ENCODE measurements around the gene CES5A. TPM values are rescaled to one million over a fixed set of nuclear protein-coding genes. Genes with fewer than 3 reads are reported as not detected.

The CES5A gene
- total and polyA plus RNA-seq, 2 donors (not counting 1 experiment from before 2014, with no cell fraction given): not detected

- Mint-ChIP-seq H3K4me3 (no peak overlapping the region), H3K9me3 (ENCODE audit: insufficient read depth) (peaks cover 5% of the 10 kb centered on the region), H3K27me3 (peaks cover 27% of the 10 kb centered on the region), H3K27ac (no peak overlapping the region), H3K4me1 (no peaks in the 10 kb centered on the region)
- Histone ChIP-seq H3K9me3 (ENCODE audit: control extremely low read depth in 1 of 3, control insufficient read depth in 2 of 3, insufficient read depth in 1 of 3, low read length in 2 of 3) (peaks cover 0 to 15% (median 0%) of the 10 kb centered on the region in 3 donors), H3K27ac (ENCODE audit: low read length in 2 of 2) (no peak overlapping the region), H3K36me3 (replicated peaks in 1 of 2; ENCODE audit: control extremely low read depth in 1 of 2, control insufficient read depth in 1 of 2, extremely low read depth in 1 of 2, insufficient read depth in 2 of 2, low read length in 1 of 2) (no peaks in the 10 kb centered on the region), H4K20me1 (ENCODE audit: control insufficient read depth, insufficient read depth, low read length, poor library complexity, severe bottlenecking) (no peaks in the 10 kb centered on the region), H3K4me1 (ENCODE audit: control insufficient read depth in 2 of 2, insufficient read depth in 2 of 2, low read length in 2 of 2) (no peaks in the 10 kb centered on the region), H3K9ac (ENCODE audit: low read length) (no peak overlapping the region), H3K4me2 (replicated peaks; ENCODE audit: low read depth, low read length, poor library complexity, severe bottlenecking) (no peak overlapping the region), H3K79me2 (ENCODE audit: control insufficient read depth, insufficient read depth, low read length) (no peaks in the 10 kb centered on the region), H2AFZ (ENCODE audit: insufficient read depth, low read depth, low read length, poor library complexity, severe bottlenecking) (no peak overlapping the region), H3K27me3 (replicated peaks in 1 of 4; ENCODE audit: control extremely low read depth in 1 of 4, control insufficient read depth in 3 of 4, insufficient read depth in 4 of 4, low read length in 3 of 4) (peaks cover 0 to 7% (median 1%) of the 10 kb centered on the region in 4 experiments), H3K4me3 (ENCODE audit: control extremely low read depth in 1 of 5, extremely low read depth in 1 of 5, insufficient read depth in 1 of 5, low read depth in 2 of 5, low read length in 4 of 5) (no peak overlapping the region)
- 87% methylated on average over 7 of the region's 9 CpGs for WGBS (ENCODE audit: insufficient coverage)
- TF ChIP-seq, protein P1, sequence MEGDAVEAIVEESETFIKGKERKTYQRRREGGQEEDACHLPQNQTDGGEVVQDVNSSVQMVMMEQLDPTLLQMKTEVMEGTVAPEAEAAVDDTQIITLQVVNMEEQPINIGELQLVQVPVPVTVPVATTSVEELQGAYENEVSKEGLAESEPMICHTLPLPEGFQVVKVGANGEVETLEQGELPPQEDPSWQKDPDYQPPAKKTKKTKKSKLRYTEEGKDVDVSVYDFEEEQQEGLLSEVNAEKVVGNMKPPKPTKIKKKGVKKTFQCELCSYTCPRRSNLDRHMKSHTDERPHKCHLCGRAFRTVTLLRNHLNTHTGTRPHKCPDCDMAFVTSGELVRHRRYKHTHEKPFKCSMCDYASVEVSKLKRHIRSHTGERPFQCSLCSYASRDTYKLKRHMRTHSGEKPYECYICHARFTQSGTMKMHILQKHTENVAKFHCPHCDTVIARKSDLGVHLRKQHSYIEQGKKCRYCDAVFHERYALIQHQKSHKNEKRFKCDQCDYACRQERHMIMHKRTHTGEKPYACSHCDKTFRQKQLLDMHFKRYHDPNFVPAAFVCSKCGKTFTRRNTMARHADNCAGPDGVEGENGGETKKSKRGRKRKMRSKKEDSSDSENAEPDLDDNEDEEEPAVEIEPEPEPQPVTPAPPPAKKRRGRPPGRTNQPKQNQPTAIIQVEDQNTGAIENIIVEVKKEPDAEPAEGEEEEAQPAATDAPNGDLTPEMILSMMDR (IDR thresholded peaks at IDR 0.05): no peak
- TF ChIP-seq EZH2 (IDR thresholded peaks at IDR 0.05; ENCODE audit: borderline replicate concordance, insufficient read depth, low read depth, low read length, poor library complexity, severe bottlenecking): no peak
- ATAC-seq (ENCODE audit: low read depth) (no peak), DNase-seq (no peak)
- intact Hi-C loops (cut with micrococcal nuclease): no loop called here
- ChIA-PET POLR2A (no interaction called here), CTCF (no interaction called here)
Measured at GRCh38 chr16:55912022-55912421, 36.8 kb upstream of the CES5A start.

DNA sequence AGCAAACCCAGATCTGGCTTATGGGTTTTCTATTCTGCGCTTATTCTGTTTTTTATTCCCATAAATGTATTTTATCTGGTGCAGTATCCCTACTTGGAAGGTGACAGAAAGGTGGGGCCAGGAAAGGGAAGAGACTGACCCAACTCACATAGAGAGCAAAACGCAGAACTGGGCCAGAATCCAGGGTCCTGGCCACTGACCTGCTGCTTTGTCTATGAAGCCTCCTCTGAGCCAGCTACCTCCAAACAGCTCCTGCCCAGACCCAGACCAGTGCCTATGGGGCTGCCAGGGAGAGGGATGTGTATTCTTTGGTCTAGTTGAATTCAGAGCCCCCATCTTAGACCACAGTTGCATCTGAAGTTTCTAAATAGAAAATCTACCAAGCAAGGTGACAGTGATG is 36.4 kb upstream of the CES5A start:
- Histone ChIP-seq H3K4me3 (ENCODE audit: control extremely low read depth in 1 of 5, extremely low read depth in 1 of 5, insufficient read depth in 1 of 5, low read depth in 2 of 5, low read length in 4 of 5) (no peak overlapping the region), H3K4me2 (replicated peaks; ENCODE audit: low read depth, low read length, poor library complexity, severe bottlenecking) (no peak overlapping the region), H2AFZ (ENCODE audit: insufficient read depth, low read depth, low read length, poor library complexity, severe bottlenecking) (no peak overlapping the region), H3K27ac (ENCODE audit: low read length in 2 of 2) (no peak overlapping the region), H3K36me3 (replicated peaks in 1 of 2; ENCODE audit: control extremely low read depth in 1 of 2, control insufficient read depth in 1 of 2, extremely low read depth in 1 of 2, insufficient read depth in 2 of 2, low read length in 1 of 2) (no peaks in the 10 kb centered on the region), H3K27me3 (replicated peaks in 1 of 4; ENCODE audit: control extremely low read depth in 1 of 4, control insufficient read depth in 3 of 4, insufficient read depth in 4 of 4, low read length in 3 of 4) (peaks cover 0 to 7% (median 1%) of the 10 kb centered on the region in 4 experiments), H3K79me2 (ENCODE audit: control insufficient read depth, insufficient read depth, low read length) (no peaks in the 10 kb centered on the region), H3K9me3 (ENCODE audit: control extremely low read depth in 1 of 3, control insufficient read depth in 2 of 3, insufficient read depth in 1 of 3, low read length in 2 of 3) (peaks cover 0 to 15% (median 0%) of the 10 kb centered on the region in 3 donors), H4K20me1 (ENCODE audit: control insufficient read depth, insufficient read depth, low read length, poor library complexity, severe bottlenecking) (no peaks in the 10 kb centered on the region), H3K9ac (ENCODE audit: low read length) (no peak overlapping the region), H3K4me1 (ENCODE audit: control insufficient read depth in 2 of 2, insufficient read depth in 2 of 2, low read length in 2 of 2) (no peaks in the 10 kb centered on the region)
- no peak for DNase-seq
- intact Hi-C loops (cut with micrococcal nuclease): no loop called here
- WGBS (ENCODE audit: insufficient coverage): 83% methylated on average over 1 of the region's 2 CpGs
- TF ChIP-seq EZH2 (IDR thresholded peaks at IDR 0.05; ENCODE audit: borderline replicate concordance, insufficient read depth, low read depth, low read length, poor library complexity, severe bottlenecking): no peak
- TF ChIP-seq, protein P1 (IDR thresholded peaks at IDR 0.05): no peak
- Mint-ChIP-seq H3K27me3 (peaks cover 27% of the 10 kb centered on the region), H3K4me1 (no peaks in the 10 kb centered on the region), H3K27ac (no peak overlapping the region), H3K4me3 (no peak overlapping the region), H3K9me3 (ENCODE audit: insufficient read depth) (peaks cover 5% of the 10 kb centered on the region)
- ChIA-PET CTCF (no interaction called here), POLR2A (no interaction called here)
- ATAC-seq (ENCODE audit: low read depth): no peak

All from B cell (primary cell).